GM12872 (cell line): ENCODE measurements around the gene PRR35.

Experiments
- CTCF ChIP-seq: IDR thresholded peaks from 3 replicates; pipeline ENCODE4 v1.5.1; 2011; ENCODE audit warnings: low read depth, mild to moderate bottlenecking, low read length, moderate library complexity; ENCODE audit not compliant: insufficient read depth

PRR35 gene

GRCh38 chr16:608019-608418, 47.8 kb downstream of the PRR35 start:
- TF ChIP-seq CTCF = no peak

- TF ChIP-seq CTCF = no peak
Measured at GRCh38 chr16:609316-609715, 49.1 kb downstream of the PRR35 start.

- no peak for TF ChIP-seq CTCF
Measured at GRCh38 chr16:609984-610383, 49.8 kb downstream of the PRR35 start.

- TF ChIP-seq CTCF = peak; percentile 44
Measured at GRCh38 chr16:610513-611381, 50.6 kb downstream of the PRR35 start.

GRCh38 chr16:615122-615521, 54.9 kb downstream of the PRR35 start:
- no peak for TF ChIP-seq CTCF
